PC-9 (cell line): ENCODE data around the gene CFL2. TPM values are rescaled to one million over a fixed set of nuclear protein-coding genes. Genes with fewer than 3 reads are reported as not detected.

ENCODE experiments used
- BruUV-seq: library from RNA; stranded (reverse); fragments of 400-500 nt; replicated peaks from 2 replicates; lab custom pipeline; 2021; lab: Mats Ljungman, UMichigan
- CTCF ChIA-PET: fragments of 300-600 bp; sonication (Branson Sonifier 250); formaldehyde crosslinking; loops from one replicate; lab custom pipeline; 2022; ENCODE audit warnings: antibody characterized with exemption; lab: Charles Lee
- POLR2A ChIA-PET: fragments of 300-600 bp; sonication (Branson Sonifier 250); formaldehyde crosslinking; loops from one replicate; lab custom pipeline; 2022; ENCODE audit warnings: antibody characterized with exemption; ENCODE audit not compliant: unreplicated experiment; lab: Charles Lee
- DNase-seq, 2 experiments: peaks; one replicate each; pipeline versions ENCODE4 v3.0.0 to v3.0.0-alpha.2; 2015 to 2022; ENCODE audit warnings: mixed read lengths in 1 of 2
- H2AFZ ChIP-seq: fragments of 200-600 bp; sonication (generic); 2 replicates; pipeline ENCODE4 v1.8.1; 2017; ENCODE audit warnings: antibody characterized with exemption
- H3F3A ChIP-seq: fragments of 200-600 bp; sonication (generic); 2 replicates; pipeline ENCODE4 v1.8.1; 2017; ENCODE audit warnings: antibody characterized with exemption, mild to moderate bottlenecking, low read depth; ENCODE audit not compliant: insufficient read depth
- H3K27ac ChIP-seq: fragments of 200-600 bp; sonication (generic); 2 replicates; pipeline ENCODE4 v1.6.1; 2016; ENCODE audit warnings: mixed run types
- H3K27me3 ChIP-seq: fragments of 200-600 bp; sonication (generic); 2 replicates; pipeline ENCODE4 v1.6.1; 2016; ENCODE audit warnings: low read depth, mixed run types; ENCODE audit not compliant: insufficient read depth
- H3K36me3 ChIP-seq: fragments of 200-600 bp; sonication (generic); 2 replicates; pipeline ENCODE4 v1.6.1; 2016; ENCODE audit warnings: low read depth, mixed run types
- H3K4me1 ChIP-seq: fragments of 200-600 bp; sonication (generic); replicated peaks from 2 replicates; pipeline ENCODE4 v1.6.1; 2016; ENCODE audit warnings: mixed run types; ENCODE audit not compliant: insufficient read depth
- H3K4me2 ChIP-seq: fragments of 200-600 bp; sonication (generic); 2 replicates; pipeline ENCODE4 v1.6.1; 2017; ENCODE audit warnings: mixed run types
- H3K4me3 ChIP-seq: fragments of 200-600 bp; sonication (generic); 2 replicates; pipeline ENCODE4 v1.6.1; 2016; ENCODE audit warnings: mixed run types
- H3K79me2 ChIP-seq: fragments of 200-600 bp; sonication (generic); 2 replicates; pipeline ENCODE4 v1.6.1; 2017; ENCODE audit warnings: low read depth, mixed run types
- H3K9me2 ChIP-seq: fragments of 200-600 bp; sonication (generic); 2 replicates; pipeline ENCODE4 v1.8.1; 2017; ENCODE audit warnings: mild to moderate bottlenecking; ENCODE audit not compliant: insufficient read depth
- H3K9me3 ChIP-seq: fragments of 200-600 bp; sonication (generic); 2 replicates; pipeline ENCODE4 v1.8.1; 2016; ENCODE audit warnings: low read depth; ENCODE audit not compliant: insufficient read depth
- H4K20me1 ChIP-seq: fragments of 200-600 bp; sonication (generic); 2 replicates; pipeline ENCODE4 v1.8.1; 2017; ENCODE audit not compliant: insufficient read depth
- CTCF ChIP-seq: fragments of 200-600 bp; sonication (generic); conservative IDR thresholded peaks from 2 replicates; pipeline ENCODE4 v1.6.1; 2017; ENCODE audit warnings: mixed run types, antibody characterized with exemption, mild to moderate bottlenecking, moderate library complexity
- EZH2 ChIP-seq: fragments of 200-600 bp; sonication (generic); IDR thresholded peaks from 2 replicates; pipeline ENCODE4 v1.8.0; 2017; ENCODE audit warnings: antibody characterized with exemption, low read depth
- intact Hi-C: fragments of 100-400 bp; cut with micrococcal nuclease; formaldehyde crosslinking; loops from one replicate; pipeline ENCODE4 v1.10.0; 2022; ENCODE audit not compliant: unreplicated experiment
- total RNA-seq: library from RNA; stranded (reverse); gene quantifications from 2 replicates; pipeline ENCODE4 v1.2.3, GENCODE V29; 2021

Gene CFL2
- total RNA-seq, 1 experiment from 2014 or later, result 30.5 TPM

- H3K9me2 ChIP-seq, result no peaks in the 10 kb centered on the region
- H3K4me3 ChIP-seq, result no peak overlapping the region
- no peaks in the 10 kb centered on the region for H3F3A ChIP-seq
- TF ChIP-seq EZH2 (no peak), CTCF (peak; percentile 80)
- BruUV-seq, result no TSS peak
- peak in 1 of 2 experiments; percentile 39 for DNase-seq
- no peaks in the 10 kb centered on the region for H3K79me2 ChIP-seq
- H3K27ac ChIP-seq, result no peak overlapping the region
- H3K4me2 ChIP-seq, result peak overlapping the region; percentile 59
- intact Hi-C loops, result loop anchor here (2.0 kb wide), 1 partner anchor 50 kb away; no protein-coding TSS in a partner anchor
- no peaks in the 10 kb centered on the region for H3K9me3 ChIP-seq
- no peaks in the 10 kb centered on the region for H3K4me1 ChIP-seq
- no peaks in the 10 kb centered on the region for H3K27me3 ChIP-seq
- CTCF ChIA-PET, result interaction anchor here (0.6 to 1.3 kb wide), 8 partner anchors 10 to 1019 kb away, joined by 3 to 6 read pairs (median 4); no protein-coding TSS in a partner anchor
- POLR2A ChIA-PET, result interaction anchor here (0.6 kb wide), 3 partner anchors 40 to 72 kb away, joined by 3 to 5 read pairs (median 3); no protein-coding TSS in a partner anchor
- no peaks in the 10 kb centered on the region for H3K36me3 ChIP-seq
- H4K20me1 ChIP-seq, result no peaks in the 10 kb centered on the region
- 0 out of 2 replicates have a peak overlapping the region, but pooled peaks have one; percentile 39 for H2AFZ ChIP-seq
Observed at GRCh38 chr14:34722723-34723545, 8.5 kb upstream of the CFL2 start.

- no peak overlapping the region for H3K4me2 ChIP-seq
- no peaks in the 10 kb centered on the region for H3K4me1 ChIP-seq
- no peak overlapping the region for H2AFZ ChIP-seq
- no peak for DNase-seq
- H3K9me2 ChIP-seq, result no peaks in the 10 kb centered on the region
- H3K27ac ChIP-seq, result no peak overlapping the region
- BruUV-seq, result no TSS peak
- H3K36me3 ChIP-seq, result no peaks in the 10 kb centered on the region
- H3K27me3 ChIP-seq, result no peaks in the 10 kb centered on the region
- no peaks in the 10 kb centered on the region for H3F3A ChIP-seq
- H3K79me2 ChIP-seq, result no peaks in the 10 kb centered on the region
- intact Hi-C loops, result no loop called here
- ChIA-PET CTCF (no interaction called here), POLR2A (no interaction called here)
- no peak for TF ChIP-seq EZH2
- no peak overlapping the region for H3K4me3 ChIP-seq
- no peaks in the 10 kb centered on the region for H4K20me1 ChIP-seq
- no peaks in the 10 kb centered on the region for H3K9me3 ChIP-seq
Observed at GRCh38 chr14:34721129-34721528, 6.7 kb upstream of the CFL2 start.

GRCh38 chr14:34718750-34719304, 4.4 kb upstream of the CFL2 start:
- CTCF ChIA-PET, result no interaction called here
- no peaks in the 10 kb centered on the region for H3K36me3 ChIP-seq
- no peak for DNase-seq

More at GRCh38 chr14:34718750-34719304, 4.4 kb upstream of the CFL2 start:
- Histone ChIP-seq H3K4me1 (no peaks in the 10 kb centered on the region; the same call in 1 of the 2 replicates), H3K79me2 (no peaks in the 10 kb centered on the region), H3K9me2 (no peaks in the 10 kb centered on the region), H4K20me1 (no peaks in the 10 kb centered on the region), H3K4me2 (no peak overlapping the region), H3K4me3 (no peak overlapping the region), H3K27me3 (no peaks in the 10 kb centered on the region), H3F3A (peaks cover 4% of the 10 kb centered on the region; the same call in 1 of the 2 replicates), H2AFZ (no peak overlapping the region), H3K9me3 (no peaks in the 10 kb centered on the region), H3K27ac (no peak overlapping the region)
- no peak for TF ChIP-seq CTCF
- no peak for TF ChIP-seq EZH2
- POLR2A ChIA-PET, result no interaction called here
- intact Hi-C loops, result no loop called here
- no TSS peak for BruUV-seq
